D721Med (cell line): ENCODE measurements around the gene OTUB1.
A peak's percentile ranks its signal among the peaks of the same experiment; 100 is the strongest.
"Not testable (repeated sequence)": the region's sequence is repeated elsewhere in the genome, so short reads cannot be mapped to it uniquely, and the experiment has no call there.

Experiments
- DNase-seq: peaks from one replicate; pipeline ENCODE4 v3.0.0; 2011; ENCODE audit warnings: low spot score; ENCODE audit not compliant: insufficient read length
- FAIRE-seq: peaks from 2 replicates; lab custom pipeline; 2011; peaks lifted over from hg19 to GRCh38; lab: Jason Lieb, UNC
- CTCF ChIP-seq: IDR thresholded peaks from 2 replicates; pipeline ENCODE4 v1.5.1; 2012; ENCODE audit warnings: mild to moderate bottlenecking, control low read depth; ENCODE audit not compliant: insufficient read depth; ENCODE audit errors: missing control alignments

The OTUB1 gene

GRCh38 chr11:64039012-64039665, 52.9 kb downstream of the OTUB1 start:
- DNase-seq, result no peak
- TF ChIP-seq CTCF, result no peak
- no peak for FAIRE-seq

GRCh38 chr11:64040684-64041322, 54.6 kb downstream of the OTUB1 start:
- no peak for FAIRE-seq
- peak; percentile 25 for TF ChIP-seq CTCF
- no peak for DNase-seq

GRCh38 chr11:64041846-64042245, 55.6 kb downstream of the OTUB1 start:
- no peak for TF ChIP-seq CTCF
- no peak for FAIRE-seq
- no peak for DNase-seq

GRCh38 chr11:64042301-64042700, 56.1 kb downstream of the OTUB1 start:
- TF ChIP-seq CTCF, result no peak
- FAIRE-seq (no peak), DNase-seq (no peak)

GRCh38 chr11:64043545-64043944, 57.3 kb downstream of the OTUB1 start:
- no peak for TF ChIP-seq CTCF
- no peak for FAIRE-seq
- no peak for DNase-seq

- DNase-seq (no peak), FAIRE-seq (no peak)
- no peak for TF ChIP-seq CTCF
These were observed 58.6 kb downstream of the OTUB1 start for GRCh38 chr11:64044730-64045393.

GRCh38 chr11:64045700-64046099, 59.5 kb downstream of the OTUB1 start:
- FAIRE-seq (no peak), DNase-seq (no peak)
- TF ChIP-seq CTCF, result no peak

- not testable (repeated sequence) for DNase-seq, FAIRE-seq
These were observed 61.1 kb downstream of the OTUB1 start for GRCh38 chr11:64047373-64047772.
